HG03571 (cell line): ENCODE results near the gene PPIE.

Source experiments
- ATAC-seq: cut with Tn5 transposase; IDR thresholded peaks from one replicate; pipeline ENCODE4 v1.9.1; 2021; ENCODE audit not compliant: unreplicated experiment

PPIE gene

GRCh38 chr1:39720094-39720999 lies 18.3 kb upstream of the PPIE start:
- ATAC-seq: no peak

- ATAC-seq: no peak
These were observed 17.0 kb upstream of the PPIE start for GRCh38 chr1:39721664-39722063.

- ATAC-seq: no peak
These were observed 16.2 kb upstream of the PPIE start for GRCh38 chr1:39722495-39722894.

- no peak for ATAC-seq
These were observed 12.1 kb upstream of the PPIE start for GRCh38 chr1:39726600-39726999.

- no peak for ATAC-seq
These were observed 11.3 kb upstream of the PPIE start for GRCh38 chr1:39727221-39727931.

GRCh38 chr1:39727932-39728317 lies 10.8 kb upstream of the PPIE start:
- ATAC-seq: no peak

- ATAC-seq: no peak
These were observed 9.7 kb upstream of the PPIE start for GRCh38 chr1:39729030-39729429.

- no peak for ATAC-seq
These were observed 8.8 kb upstream of the PPIE start for GRCh38 chr1:39729842-39730241.

GRCh38 chr1:39732730-39733129 lies 6.0 kb upstream of the PPIE start:
- ATAC-seq: no peak

GRCh38 chr1:39733161-39733560 lies 5.5 kb upstream of the PPIE start:
- ATAC-seq: no peak

- ATAC-seq: no peak
These were observed 3.0 kb upstream of the PPIE start for GRCh38 chr1:39735731-39736130.

GRCh38 chr1:39737546-39738169 lies 1.0 kb upstream of the PPIE start:
- no peak for ATAC-seq

GRCh38 chr1:39745016-39745670 lies 6.5 kb downstream of the PPIE start:
- no peak for ATAC-seq

GRCh38 chr1:39751595-39751994 lies 12.9 kb downstream of the PPIE start:
- ATAC-seq: no peak

- no peak for ATAC-seq
These were observed 14.0 kb downstream of the PPIE start for GRCh38 chr1:39752703-39753102.

GRCh38 chr1:39753132-39754025 lies 14.7 kb downstream of the PPIE start:
- no peak for ATAC-seq

GRCh38 chr1:39754026-39754570 lies 15.4 kb downstream of the PPIE start:
- no peak for ATAC-seq

- no peak for ATAC-seq
These were observed 16.3 kb downstream of the PPIE start for GRCh38 chr1:39754906-39755504.

- no peak for ATAC-seq
These were observed 17.4 kb downstream of the PPIE start for GRCh38 chr1:39755965-39756659.
